ENCODE results near the gene RBP2. TPM values are rescaled to one million over a fixed set of nuclear protein-coding genes. Genes with fewer than 3 reads are reported as not detected.

Gene RBP2
- polyA plus RNA-seq, 1 experiment = not detected

DNA sequence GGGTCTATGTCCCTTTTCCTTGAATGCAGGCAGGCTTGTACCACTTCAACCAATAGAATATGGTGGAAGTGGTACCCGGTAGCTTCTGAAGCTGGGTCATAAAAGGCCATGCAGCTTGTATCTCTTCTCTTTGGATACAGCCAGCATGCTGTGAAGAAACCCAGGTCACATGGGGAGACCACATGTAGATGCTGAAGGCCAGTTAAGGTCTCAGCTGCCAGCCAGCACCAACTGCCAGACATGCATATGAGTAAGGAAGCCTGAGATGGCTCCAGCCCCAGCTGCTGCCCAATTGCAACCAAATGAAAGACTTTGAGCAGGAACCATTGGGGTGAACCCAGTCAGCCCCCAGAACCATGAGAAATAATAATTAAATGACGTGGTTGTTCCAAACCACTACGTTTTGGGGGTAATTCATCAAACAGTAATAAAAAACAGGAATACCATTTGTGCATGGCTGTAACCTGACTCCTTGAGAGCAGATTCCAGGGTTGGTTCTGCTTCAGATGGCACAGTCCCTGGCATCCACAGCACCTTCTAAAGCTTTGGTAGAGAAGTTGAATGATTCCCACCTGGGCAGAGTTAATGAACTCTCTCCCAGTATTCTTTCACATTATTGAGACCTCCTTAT, 3.8 kb downstream of the RBP2 start:
- Histone ChIP-seq H3K9me3 (ENCODE audit: control insufficient read depth, insufficient read depth, low read length) (no peaks in the 10 kb centered on the region), H3K27me3 (ENCODE audit: control insufficient read depth, insufficient read depth, low read length) (no peaks in the 10 kb centered on the region), H3K27ac (ENCODE audit: low read depth, low read length) (no peak overlapping the region), H3K4me3 (ENCODE audit: low read depth, low read length) (no peak overlapping the region)
- CTCF ChIA-PET = no interaction called here
- DNase-seq (ENCODE audit: low read depth, low spot score) = no peak
- POLR2A ChIA-PET = no interaction called here
- TF ChIP-seq, protein P1, sequence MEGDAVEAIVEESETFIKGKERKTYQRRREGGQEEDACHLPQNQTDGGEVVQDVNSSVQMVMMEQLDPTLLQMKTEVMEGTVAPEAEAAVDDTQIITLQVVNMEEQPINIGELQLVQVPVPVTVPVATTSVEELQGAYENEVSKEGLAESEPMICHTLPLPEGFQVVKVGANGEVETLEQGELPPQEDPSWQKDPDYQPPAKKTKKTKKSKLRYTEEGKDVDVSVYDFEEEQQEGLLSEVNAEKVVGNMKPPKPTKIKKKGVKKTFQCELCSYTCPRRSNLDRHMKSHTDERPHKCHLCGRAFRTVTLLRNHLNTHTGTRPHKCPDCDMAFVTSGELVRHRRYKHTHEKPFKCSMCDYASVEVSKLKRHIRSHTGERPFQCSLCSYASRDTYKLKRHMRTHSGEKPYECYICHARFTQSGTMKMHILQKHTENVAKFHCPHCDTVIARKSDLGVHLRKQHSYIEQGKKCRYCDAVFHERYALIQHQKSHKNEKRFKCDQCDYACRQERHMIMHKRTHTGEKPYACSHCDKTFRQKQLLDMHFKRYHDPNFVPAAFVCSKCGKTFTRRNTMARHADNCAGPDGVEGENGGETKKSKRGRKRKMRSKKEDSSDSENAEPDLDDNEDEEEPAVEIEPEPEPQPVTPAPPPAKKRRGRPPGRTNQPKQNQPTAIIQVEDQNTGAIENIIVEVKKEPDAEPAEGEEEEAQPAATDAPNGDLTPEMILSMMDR (IDR thresholded peaks at IDR 0.05; ENCODE audit: low read depth, low read length) = no peak

DNA sequence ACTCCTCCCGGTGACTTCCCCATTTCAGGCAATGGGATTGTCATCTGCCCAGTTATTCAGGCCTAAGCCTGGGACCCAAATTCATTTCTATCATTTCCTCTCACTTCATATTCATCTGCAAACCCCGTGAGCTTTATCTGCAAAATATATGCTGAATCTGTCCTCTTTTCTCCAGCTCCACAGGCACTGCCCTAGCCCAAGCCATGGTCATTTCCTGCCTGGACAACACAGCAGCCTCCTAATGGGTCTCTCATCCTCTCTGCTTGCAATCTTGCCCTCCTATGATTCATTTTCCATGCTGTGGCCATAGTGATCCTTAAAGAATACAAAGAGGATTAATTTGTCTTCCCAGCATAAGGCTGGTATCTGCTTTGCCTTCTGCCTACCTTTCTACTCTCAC, 6.1 kb downstream of the RBP2 start:
- TF ChIP-seq, protein P1 (IDR thresholded peaks at IDR 0.05; ENCODE audit: low read depth, low read length) = no peak

DNA sequence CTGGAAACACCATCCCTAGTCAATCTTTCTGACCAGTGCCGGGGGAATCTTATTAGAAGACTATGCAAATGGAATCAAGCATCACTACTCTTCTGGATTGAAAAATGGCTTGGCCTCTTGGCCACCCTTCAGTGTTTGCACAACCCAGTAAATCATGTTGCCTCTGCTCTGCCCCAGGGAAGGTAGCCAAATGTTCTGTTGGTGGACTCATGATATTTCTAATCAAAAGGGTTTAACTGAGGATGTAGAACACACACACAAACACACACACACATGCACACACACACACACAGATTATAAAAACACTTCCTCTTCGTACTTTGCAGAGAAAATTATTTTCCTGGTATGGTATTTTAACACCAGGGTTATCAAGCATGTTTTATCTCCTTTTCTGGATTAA, 7.9 kb downstream of the RBP2 start:
- DNase-seq (ENCODE audit: low read depth, low spot score) = no peak
- Histone ChIP-seq H3K27me3 (ENCODE audit: control insufficient read depth, insufficient read depth, low read length) (no peaks in the 10 kb centered on the region), H3K27ac (ENCODE audit: low read depth, low read length) (no peak overlapping the region), H3K9me3 (ENCODE audit: control insufficient read depth, insufficient read depth, low read length) (no peaks in the 10 kb centered on the region), H3K4me3 (ENCODE audit: low read depth, low read length) (no peak overlapping the region)
- TF ChIP-seq, protein P1 (IDR thresholded peaks at IDR 0.05; ENCODE audit: low read depth, low read length) = no peak
- ChIA-PET CTCF (no interaction called here), POLR2A (no interaction called here)

More for the DNA sequence above, 6.1 kb downstream of the RBP2 start:
- H3K27me3 ChIP-seq (ENCODE audit: control insufficient read depth, insufficient read depth, low read length) = no peaks in the 10 kb centered on the region
- no peaks in the 10 kb centered on the region for H3K9me3 ChIP-seq (ENCODE audit: control insufficient read depth, insufficient read depth, low read length)
- no peak overlapping the region for H3K27ac ChIP-seq (ENCODE audit: low read depth, low read length)
- no peak for DNase-seq (ENCODE audit: low read depth, low spot score)
- ChIA-PET CTCF (no interaction called here), POLR2A (no interaction called here)
- no peak overlapping the region for H3K4me3 ChIP-seq (ENCODE audit: low read depth, low read length)

DNA sequence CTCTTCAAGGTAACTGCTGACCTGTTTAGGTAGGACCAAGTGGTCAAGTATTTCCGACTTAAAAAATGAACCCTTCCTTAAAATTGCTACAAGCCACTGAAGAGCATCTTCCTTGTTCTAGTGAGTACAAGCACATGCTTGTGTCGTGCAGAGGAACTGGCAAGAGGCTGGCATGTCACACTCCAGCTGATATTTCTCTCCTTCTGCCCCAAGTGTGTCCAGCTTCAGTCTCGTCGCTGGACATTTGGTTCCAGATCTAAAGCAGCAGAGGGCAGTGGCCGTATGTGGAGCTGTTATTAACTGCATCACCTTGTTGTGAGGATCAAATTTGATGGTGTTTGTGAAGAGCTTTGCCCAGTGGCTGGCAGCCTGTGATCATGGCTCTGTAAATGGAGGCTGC, 10.0 kb downstream of the RBP2 start:
- no peaks in the 10 kb centered on the region for H3K9me3 ChIP-seq (ENCODE audit: control insufficient read depth, insufficient read depth, low read length)
- POLR2A ChIA-PET = interaction anchor here (0.6 kb wide), 1 partner anchor 14 kb away, joined by 4 read pairs; no protein-coding TSS in a partner anchor

DNA sequence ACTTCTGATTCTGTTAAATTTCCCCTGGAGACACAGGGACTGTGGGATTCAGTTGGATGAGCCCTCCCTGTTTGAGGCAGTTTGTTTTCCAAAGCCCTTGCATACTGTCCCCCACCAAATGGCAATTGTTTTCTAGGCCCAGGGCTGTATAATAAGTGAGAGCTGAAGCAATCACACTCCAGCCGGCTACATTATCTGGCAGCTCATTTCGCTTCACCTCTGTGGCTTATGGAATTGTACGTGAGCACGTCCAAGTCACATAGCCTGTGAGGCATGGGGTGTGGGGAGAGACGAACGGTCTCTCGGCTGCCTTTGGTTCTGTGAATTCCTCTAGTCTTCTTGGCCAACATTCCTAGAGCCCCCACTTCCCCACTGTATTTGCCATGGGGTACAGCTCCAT, 10.7 kb downstream of the RBP2 start:
- DNase-seq (ENCODE audit: low read depth, low spot score) = no peak
- ChIA-PET POLR2A (no interaction called here), CTCF (no interaction called here)
- Histone ChIP-seq H3K27ac (ENCODE audit: low read depth, low read length) (no peak overlapping the region), H3K27me3 (ENCODE audit: control insufficient read depth, insufficient read depth, low read length) (no peaks in the 10 kb centered on the region), H3K4me3 (ENCODE audit: low read depth, low read length) (no peak overlapping the region), H3K9me3 (ENCODE audit: control insufficient read depth, insufficient read depth, low read length) (no peaks in the 10 kb centered on the region)
- TF ChIP-seq, protein P1 (IDR thresholded peaks at IDR 0.05; ENCODE audit: low read depth, low read length) = no peak

More for the DNA sequence above, 10.0 kb downstream of the RBP2 start:
- H3K4me3 ChIP-seq (ENCODE audit: low read depth, low read length) = no peak overlapping the region
- no peak overlapping the region for H3K27ac ChIP-seq (ENCODE audit: low read depth, low read length)
- H3K27me3 ChIP-seq (ENCODE audit: control insufficient read depth, insufficient read depth, low read length) = no peaks in the 10 kb centered on the region
- CTCF ChIA-PET = no interaction called here
- TF ChIP-seq, protein P1 (IDR thresholded peaks at IDR 0.05; ENCODE audit: low read depth, low read length) = no peak
- DNase-seq (ENCODE audit: low read depth, low spot score) = no peak

Measured in AG04450 (cell line).